Activated T-helper 1 cell treated with anti-CD3 and anti-CD28 coated beads, Interleukin-2, amount 50 U/mL, for 16 hours (primary cell): ENCODE measurements around the gene FAM200C.

ENCODE experiments used
- DNase-seq, 2 donors: peaks; one replicate each; pipeline ENCODE4 v3.0.0-alpha.2; 2020; ENCODE audit warnings: low read depth in 1 of 2, low spot score in 1 of 2

FAM200C gene

DNA sequence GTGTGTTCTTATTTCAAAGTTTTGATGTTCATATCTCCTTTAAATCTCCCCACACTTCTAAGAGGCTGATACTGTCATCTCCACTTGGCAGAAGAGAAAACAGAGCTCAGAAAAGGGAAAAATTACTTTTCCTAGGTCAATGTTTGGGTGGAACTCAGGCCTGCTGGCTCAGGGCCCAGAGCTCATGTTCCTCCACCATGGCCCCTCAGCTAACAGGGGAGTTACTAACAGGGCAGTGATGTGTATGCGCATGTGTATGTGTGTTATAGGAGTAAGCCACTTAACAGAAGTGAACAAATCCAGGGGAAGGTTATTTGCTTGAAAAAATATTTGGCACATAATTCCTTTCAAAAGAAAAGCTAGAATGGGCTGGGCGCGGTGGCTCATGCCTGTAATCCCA is 32.0 kb downstream of the FAM200C start:
- DNase-seq = no peak

DNA sequence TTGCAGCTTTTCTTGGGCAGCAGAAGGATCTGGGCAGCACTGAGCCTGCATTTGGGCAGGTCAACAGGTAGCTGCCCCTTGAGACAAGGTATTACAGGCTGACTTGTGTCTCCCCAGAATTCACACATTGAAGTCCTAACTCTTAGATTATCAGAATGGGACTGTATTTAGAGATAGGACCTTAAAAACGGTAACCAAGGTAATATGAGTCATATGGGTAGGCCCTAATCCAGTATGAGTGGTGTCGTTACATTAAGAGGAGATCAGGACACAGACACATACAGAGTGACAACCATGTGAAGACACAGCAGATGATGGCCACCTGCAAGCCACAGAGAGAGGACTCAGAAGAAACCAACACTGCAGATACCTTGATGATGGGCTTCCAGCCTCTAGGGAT is 32.6 kb downstream of the FAM200C start:
- no peak for DNase-seq

- no peak for DNase-seq
Measured at GRCh38 chr5:160366230-160366629, 33.6 kb downstream of the FAM200C start.

GRCh38 chr5:160363660-160364395 is 36.0 kb downstream of the FAM200C start:
- DNase-seq = no peak

DNA sequence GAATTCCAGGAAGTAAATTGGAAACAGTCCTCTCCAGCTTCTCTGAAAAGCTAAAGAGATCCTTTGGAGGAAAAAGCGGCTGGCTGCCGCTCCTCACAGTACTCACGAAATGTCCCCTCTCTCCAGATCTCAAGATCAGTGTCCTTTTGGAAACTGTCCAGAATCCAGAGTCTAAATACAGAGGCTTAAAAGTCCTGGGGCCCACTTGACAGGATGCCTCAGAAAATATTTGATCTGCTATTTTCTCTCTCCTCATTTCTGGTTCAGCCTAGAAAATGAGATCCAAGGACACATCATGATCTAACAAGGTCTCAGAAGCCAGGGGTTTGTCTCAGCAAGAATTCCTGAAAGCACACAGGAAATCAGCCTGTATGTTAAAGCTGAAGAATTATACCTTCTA is 36.6 kb downstream of the FAM200C start:
- DNase-seq = no peak

GRCh38 chr5:160361624-160362228 is 38.1 kb downstream of the FAM200C start:
- no peak for DNase-seq

DNA sequence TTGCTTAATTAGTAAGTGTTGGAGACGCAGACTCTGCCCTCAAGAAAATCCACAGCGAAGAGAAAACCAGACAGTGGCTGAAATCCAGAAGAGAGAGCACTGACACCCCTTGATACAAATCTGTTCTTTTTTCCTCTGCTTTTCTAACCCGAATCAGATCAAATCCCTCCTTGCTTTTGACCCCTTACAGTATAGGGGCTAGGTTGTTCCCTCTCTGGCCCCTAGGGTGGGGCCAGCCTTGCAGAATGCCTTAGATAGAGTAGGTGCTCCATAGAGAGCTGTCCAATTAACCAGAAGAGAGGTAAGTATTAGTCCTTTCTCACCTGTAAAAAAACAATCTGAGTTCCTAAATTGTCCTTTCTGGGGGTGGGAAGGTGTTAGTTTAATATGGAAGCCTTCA is 39.5 kb downstream of the FAM200C start:
- no peak for DNase-seq

DNA sequence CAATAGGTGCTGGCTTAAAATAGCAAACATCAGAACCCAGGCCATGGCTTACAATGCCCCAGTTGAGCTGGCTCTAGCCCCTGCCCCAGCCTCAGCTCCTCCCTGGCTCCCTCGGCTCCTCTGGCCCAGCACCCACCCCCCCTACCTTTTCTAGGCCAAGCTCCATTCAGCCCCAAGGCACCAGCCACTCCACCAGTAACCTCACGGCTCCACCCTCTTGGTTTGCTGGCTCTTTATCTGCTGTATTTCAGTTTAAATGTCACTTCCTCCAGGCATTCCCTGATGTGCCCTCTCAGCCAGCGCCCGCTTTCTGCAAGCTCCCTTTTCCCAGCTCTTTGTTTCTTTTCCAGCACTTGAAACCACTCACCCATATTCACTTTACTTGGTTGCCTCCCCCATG is 40.0 kb downstream of the FAM200C start:
- DNase-seq = no peak

DNA sequence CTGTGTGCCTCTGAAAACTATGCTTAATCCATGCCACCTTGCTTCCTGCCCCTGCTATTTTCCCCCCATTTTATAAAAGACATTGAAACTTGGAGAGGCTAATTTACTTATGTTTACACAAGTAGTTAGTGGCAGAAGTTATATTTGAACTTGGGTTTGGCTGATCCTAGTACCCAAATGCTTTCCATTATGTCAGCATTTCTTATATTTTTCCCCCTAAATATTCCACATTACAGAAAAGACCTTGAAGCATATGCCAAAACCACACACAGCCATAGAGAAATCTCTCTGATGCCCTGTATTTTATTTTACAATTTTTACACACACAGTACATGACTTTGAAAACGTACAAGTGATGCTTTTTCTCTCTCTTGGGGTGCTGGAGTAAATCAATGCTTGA is 40.6 kb downstream of the FAM200C start:
- no peak for DNase-seq

DNA sequence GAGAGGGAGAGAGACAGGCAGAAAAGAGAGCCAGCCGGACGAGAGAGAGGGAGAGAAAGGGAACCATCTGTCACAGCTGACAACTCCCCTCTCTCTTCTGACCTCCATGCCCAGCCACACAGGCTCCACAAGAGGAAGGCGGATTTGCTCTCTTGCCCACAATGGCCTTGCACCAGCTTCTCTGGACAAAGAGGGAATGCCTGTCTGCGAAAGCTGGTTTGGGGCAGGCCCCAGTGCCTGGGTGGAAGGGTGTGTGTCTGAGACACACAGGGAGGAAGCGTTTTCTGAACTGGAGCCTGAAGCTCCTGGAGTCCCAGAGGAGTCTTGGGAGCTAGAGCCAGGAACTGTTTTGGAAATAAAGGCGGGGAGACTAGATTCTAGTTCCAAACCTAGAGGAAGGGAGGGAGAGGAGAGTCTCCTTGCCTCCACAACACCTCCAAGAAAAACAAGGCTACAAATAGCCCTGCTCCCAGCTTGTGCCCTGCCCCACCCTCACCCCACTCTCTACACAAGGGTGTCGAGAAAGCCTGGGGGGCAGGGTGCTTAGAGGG is 41.9 kb downstream of the FAM200C start:
- DNase-seq = no peak

DNA sequence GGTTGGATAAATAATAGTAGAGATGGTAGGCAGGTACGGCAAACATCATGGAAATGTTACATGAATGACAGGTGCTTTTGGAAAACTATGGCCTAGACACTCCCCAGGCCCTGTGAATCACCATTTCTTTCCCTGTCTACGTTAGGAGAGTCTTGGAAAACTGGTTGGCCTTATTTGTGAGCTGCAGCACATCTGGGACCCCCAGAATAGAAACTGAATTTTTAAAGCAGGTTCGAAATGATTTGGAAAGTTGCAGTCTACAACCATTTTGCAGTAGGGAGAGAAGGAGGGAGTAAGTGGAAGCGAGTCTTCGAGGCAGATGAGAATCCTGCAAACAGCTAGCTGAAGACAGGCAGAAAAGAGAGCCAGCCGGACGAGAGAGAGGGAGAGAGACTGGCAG is 42.5 kb downstream of the FAM200C start:
- DNase-seq = no peak

- DNase-seq = no peak
Measured at GRCh38 chr5:160356550-160357347, 43.1 kb downstream of the FAM200C start.

DNA sequence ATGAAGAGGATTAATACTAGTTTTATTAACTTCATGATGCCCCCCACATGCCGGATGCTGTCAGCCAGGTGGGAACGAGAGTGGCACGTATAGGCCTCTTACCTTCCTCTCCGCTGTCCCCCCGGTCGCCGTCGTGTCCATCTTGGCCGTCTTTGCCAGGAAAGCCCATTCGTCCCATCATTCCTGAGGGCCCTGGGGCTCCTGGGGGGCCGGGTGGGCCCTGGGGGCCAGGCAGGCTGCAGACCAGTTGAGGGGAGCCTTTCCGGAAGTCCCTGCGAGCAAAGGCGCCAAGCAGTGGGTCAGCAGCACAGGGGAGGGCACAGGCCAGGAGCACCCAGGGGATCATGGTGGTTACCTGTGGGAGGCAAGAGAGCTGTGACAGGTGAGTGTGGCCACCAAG is 45.2 kb downstream of the FAM200C start:
- DNase-seq = no peak

- no peak for DNase-seq
Measured at GRCh38 chr5:160353379-160353778, 46.5 kb downstream of the FAM200C start.

DNA sequence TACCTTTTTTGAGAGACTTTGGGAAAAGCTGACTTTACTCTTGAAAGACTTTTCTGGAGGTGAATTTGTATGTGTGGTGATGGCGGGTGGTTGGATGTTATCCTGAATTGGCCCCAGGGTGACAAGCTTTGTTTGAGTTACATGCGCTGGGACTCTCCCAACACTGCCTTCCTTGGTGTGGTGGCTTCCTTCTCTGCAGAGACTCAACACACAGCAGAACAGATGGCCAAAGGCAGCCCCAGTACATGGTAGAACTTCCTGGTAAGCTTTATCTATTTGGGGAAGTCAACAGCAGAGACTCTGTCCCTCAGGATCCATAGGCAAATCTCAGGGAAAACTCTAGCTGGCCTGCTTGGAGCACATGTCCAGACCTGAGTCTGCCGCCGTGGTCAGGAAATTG is 47.5 kb downstream of the FAM200C start:
- DNase-seq = no peak

GRCh38 chr5:160349935-160350303 is 49.9 kb downstream of the FAM200C start:
- DNase-seq = no peak

- DNase-seq = no peak
Measured at GRCh38 chr5:160349249-160349934, 50.5 kb downstream of the FAM200C start.

DNA sequence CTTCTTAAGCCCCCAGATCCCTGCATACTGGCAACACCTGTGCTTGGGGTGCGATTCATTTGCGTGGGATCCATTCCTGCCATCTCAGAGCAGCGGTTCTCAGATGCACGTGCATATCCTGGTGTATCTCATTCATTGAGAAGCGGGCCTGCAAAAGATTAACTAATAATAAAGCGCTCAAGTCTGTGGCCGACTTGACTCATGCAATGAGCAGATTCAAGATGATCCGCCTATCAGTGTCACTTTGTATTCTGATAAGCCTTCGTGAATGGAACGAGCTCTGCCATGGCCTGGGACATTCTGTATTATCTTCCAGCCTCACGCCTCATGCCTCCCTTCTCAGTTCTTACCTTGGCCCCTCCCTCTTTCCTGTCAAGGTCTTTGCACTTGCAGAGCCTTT is 51.8 kb downstream of the FAM200C start:
- no peak for DNase-seq

DNA sequence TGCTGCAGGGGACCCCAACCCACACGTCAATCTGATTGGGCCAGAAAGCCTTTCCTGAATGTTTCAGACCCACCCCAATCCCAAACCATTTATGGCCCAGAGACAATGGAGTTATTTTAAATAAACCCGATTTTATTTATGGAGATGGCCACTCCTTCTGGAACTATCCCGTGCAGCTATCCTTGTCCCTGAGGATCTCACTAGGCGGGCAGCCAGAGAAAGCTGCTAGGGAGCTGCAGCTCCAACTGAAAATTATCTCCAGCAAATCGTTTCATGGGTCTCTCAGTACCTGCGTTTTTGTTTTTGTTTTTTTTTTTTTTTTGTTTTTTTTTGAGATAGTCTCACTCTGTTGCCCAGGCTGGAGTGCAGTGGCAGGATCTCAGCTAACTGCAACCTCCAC is 52.4 kb downstream of the FAM200C start:
- no peak for DNase-seq
